Skeletal muscle cell (primary cell): ENCODE data around the gene CDKL4.
"Not testable (repeated sequence)": the region's sequence is repeated elsewhere in the genome, so short reads cannot be mapped to it uniquely, and the experiment has no call there.

ENCODE experiments used
- DNase-seq: peaks from one replicate; pipeline ENCODE4 v3.0.0-alpha.2; 2010; ENCODE audit warnings: low read depth
- H3K4me3 ChIP-seq: 2 replicates; pipeline ENCODE4 v1.5.1; 2011; ENCODE audit warnings: low read depth, mild to moderate bottlenecking, control low read depth, low read length, moderate library complexity

The CDKL4 gene

DNA sequence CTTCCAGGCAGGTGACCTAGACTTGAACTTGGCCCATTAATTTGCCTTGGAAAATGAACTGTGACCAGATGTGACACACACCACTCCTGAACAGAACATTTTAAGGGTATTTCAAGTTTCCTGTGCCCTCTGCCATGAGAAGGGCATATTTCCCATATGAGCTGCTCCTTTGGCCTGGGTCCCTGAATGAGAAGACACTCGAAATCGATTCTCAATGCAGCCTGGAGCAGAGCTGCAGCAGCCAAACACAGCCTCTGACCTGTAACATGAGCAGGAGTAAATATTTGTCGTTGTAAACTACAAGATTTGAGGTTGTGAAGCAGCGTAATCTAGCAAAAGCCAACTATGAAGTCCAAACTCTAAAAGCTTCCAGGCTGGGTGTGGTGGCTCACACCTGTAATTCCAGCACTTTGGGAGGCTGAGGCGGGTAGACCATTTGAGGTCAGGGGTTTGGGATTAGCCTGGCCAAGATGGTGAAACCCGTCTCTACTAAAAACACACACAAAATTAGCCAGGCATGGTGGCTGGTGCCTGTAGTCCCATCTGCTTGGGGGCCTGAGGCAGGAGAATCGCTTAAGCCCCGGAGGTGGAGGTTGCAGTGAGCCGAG lies 92.8 kb downstream of the CDKL4 start:
- no peak for DNase-seq
- H3K4me3 ChIP-seq = no peak overlapping the region

DNA sequence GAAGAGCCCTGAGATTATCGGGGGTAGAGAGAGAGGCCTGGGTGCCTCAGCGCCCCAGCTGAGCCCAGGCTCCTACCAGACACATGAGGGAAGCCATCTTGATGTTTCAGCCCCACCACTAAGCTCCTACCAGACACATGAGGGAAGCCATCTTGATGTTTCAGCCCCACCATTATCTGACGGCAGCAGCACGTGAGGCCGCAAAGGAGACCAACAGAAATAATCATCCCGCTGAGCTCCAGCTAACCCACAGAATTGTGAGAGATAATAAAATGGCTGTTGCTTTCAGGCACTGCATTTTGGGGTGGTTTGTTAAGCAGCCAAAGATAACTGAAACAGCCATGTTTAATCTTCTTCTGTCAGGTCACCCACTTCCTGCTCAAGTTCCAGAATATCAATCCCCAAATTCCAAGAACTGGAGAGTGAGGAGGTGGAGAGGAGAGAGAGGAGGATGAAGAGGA lies 93.6 kb downstream of the CDKL4 start:
- H3K4me3 ChIP-seq = no peak overlapping the region
- DNase-seq = no peak

DNA sequence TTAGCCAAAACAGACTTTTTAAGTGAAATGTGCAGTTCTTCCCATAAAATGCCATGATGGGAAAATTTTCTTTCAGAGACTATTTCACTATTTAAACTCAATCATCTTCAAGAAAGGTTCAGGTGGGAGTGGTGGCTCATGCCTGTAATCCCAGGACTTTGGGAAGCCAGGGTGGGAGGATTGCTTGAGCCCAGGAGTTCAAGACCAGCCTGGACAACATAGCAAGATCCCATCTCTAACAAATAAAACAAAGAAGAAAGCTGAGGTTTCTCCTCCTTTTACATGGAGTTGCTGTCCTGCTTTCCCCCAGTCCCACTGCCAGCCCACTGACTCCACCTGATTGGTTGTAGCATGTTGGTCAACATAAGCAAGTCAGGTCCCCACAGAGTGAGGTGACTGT lies 97.1 kb downstream of the CDKL4 start:
- H3K4me3 ChIP-seq = no peak overlapping the region
- DNase-seq = no peak

- no peak for DNase-seq
- no peak overlapping the region for H3K4me3 ChIP-seq
Measured at GRCh38 chr2:39145906-39146421, 97.8 kb downstream of the CDKL4 start.

GRCh38 chr2:39144416-39144815 lies 99.4 kb downstream of the CDKL4 start:
- no peak overlapping the region for H3K4me3 ChIP-seq
- no peak for DNase-seq

GRCh38 chr2:39142904-39143605 lies 100.7 kb downstream of the CDKL4 start:
- no peak for DNase-seq

DNA sequence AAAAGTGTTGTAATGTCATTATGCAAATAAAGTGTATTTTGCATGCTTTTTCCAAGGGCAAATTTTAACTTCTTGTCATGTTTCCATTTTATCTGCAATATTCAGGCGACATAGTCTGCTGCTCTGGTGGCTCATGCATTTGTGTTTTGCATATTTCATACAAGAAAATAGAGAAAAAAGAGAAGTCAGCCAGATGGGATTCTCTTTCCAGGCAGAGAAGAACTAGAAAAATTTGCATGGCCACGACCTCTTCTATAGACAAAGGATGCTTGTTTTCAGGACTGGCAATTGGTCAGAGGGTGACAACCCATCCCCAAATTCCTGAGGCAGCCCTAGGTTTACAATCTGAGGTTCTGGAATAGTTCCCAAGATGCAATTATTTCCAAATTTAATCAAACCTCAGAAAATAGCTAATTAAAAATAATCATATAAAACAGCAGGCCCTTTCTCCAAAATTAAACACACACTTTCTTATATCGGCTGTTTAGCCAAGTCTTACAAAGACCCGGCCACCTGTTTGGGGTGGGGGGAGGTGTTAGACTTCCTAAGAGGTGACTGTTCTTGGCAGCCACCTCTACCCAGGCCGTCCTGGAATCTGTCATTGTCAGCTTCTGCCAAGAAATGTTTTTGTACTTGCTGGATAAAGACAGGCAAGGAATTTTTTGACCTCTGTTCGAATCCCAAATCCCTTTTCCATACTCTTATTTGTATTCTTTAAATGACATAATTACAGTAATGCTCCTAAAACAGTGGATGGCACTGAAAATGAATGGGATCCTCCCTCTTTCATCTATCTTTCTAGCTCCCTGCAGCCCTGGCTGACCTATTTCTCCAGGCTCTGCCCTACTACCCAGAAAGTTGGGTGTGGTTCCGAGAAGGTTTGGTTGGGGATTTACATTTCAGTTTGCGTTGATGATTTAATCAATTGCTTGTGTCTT lies 102.2 kb downstream of the CDKL4 start:
- no peak for DNase-seq
- H3K4me3 ChIP-seq = no peak overlapping the region

More at GRCh38 chr2:39142904-39143605, 100.7 kb downstream of the CDKL4 start:
- no peak overlapping the region for H3K4me3 ChIP-seq

DNA sequence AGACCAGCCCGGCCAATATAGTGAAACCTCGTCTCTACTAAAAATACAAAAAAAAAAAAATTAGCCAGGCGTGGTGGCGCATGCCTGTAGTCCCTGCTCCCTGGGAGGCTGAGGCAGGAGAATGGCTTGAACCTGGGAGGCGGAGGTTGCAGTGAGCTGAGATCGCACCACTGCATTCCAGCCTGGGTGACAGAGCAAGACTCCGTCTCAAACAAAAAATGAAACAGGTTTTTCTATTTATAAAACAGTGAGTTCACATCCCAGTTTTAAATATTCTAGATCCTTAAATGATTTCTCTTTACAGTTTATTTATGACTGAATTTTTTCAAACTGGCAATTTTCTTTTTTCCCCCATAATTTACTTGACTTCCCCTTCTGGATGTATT lies 102.8 kb downstream of the CDKL4 start:
- H3K4me3 ChIP-seq, DNase-seq: not testable (repeated sequence)

DNA sequence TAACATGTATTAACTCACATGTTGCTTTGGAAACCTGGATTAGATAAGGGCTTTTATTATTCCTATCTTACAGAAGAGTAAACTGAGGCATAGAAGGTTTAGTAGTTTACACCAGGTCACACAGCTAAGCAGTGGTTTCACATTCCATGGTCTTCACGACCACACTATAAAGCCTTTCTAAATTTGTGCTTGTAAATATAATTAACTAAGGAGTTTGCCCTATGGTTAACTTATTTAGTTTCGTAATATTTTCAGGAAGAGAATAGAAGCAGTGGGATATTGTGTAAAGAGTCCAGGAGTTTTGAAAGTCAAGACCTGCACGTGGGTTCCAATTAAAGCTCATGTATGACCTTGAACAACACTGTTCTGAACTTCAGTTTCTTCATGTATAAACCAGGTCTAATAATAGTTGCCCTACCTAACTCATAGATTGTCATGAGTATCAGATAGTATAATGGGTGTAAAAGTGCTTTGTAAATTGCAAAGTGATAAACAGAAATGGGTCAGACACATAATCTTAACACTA lies 103.4 kb downstream of the CDKL4 start:
- no peak for DNase-seq
- H3K4me3 ChIP-seq = no peak overlapping the region

GRCh38 chr2:39139511-39140237 lies 104.1 kb downstream of the CDKL4 start:
- H3K4me3 ChIP-seq = no peak overlapping the region
- DNase-seq = no peak

DNA sequence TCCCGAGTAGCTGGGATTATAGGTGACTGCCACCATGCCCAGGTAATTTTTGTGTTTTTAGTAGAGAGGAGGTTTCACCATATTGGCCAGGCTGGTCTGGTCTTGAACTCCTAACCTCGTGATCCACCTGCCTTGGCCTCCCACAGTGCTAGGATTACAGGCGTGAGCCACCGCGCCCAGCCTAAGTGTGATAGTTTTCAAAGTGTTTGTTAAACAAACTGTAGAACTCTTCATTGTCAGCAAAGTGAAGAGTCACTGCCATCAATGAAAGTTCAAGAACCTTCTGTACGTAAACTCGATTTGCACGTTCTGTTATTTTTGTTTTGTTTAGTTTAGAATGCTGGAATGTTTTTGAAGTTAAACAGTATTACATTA lies 104.9 kb downstream of the CDKL4 start:
- DNase-seq = no peak
- H3K4me3 ChIP-seq = no peak overlapping the region

DNA sequence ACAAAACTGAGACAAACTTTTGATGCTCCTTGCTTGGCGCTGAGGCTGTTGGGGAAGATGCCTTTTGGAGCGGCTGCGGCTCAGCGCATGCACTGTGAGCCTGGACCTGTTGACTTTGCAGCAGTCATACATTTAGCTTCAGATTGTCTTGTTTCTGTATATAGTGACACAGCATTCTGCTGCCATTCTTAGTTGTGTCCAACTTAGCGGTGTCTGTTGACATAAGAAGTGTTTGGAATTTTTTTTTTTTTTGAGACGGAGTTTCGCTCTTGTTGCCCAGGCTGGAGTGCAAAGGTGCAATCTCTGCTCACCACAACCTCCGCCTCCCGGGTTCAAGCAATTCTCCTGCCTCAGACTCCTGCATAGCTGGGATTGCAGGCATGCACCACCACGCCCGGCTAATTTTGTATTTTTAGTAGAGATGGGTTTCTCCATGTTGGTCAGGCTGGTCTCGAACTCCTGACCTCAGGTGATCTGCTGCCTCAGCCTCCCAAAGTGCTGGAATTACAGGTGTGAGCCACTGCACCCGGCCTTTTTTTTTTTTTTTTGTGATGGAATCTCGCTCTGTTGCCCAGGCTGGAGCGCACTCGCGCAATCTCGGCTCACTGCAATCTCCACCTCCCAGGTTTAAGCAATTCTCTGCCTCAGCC lies 105.5 kb downstream of the CDKL4 start:
- not testable (repeated sequence) for H3K4me3 ChIP-seq, DNase-seq

DNA sequence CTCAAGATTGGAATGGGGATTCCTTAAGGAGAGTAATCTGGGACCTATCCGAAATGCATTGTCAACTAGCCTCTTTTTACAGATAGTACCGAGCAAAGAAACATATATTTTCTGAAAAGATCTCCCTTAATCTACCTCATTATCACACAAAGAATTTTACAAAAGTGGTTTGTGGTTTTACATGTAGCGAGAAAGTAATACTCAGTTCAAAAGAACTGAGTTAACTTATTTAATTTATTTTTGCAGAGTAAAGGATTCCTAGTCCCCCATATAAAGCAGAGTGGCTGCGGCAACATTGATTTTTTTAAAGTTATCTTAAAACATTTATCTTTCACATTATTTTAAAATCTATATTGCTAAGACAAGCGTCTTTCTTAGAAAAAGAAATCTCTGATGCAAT lies 107.0 kb downstream of the CDKL4 start:
- DNase-seq = no peak
- H3K4me3 ChIP-seq = no peak overlapping the region

DNA sequence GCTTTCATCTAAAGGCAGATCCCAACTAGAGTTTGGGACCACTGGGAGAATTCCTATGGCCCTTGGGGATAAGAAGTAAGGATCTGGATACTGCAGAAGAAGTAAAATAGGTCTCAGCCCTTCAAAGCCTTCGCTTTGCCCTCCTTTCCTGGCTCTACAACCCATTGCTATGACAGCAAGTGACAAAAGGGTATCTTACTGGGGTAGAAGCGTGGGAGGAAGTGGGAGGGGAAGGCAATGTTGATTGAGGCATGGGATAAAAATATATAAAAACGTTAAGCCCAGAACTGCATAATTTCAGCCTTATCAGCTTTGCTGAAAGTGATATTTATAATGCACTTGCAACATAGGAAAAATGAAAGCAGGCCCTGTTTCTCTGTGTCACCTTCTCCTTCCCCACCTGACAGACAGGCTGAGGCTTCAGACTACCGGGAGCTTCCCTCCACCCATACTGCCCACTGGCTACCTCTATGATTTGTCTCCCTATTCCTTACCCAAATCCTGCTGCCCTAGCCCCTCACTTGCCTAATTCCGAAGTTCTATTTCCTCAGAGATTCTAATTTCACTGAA lies 108.0 kb downstream of the CDKL4 start:
- H3K4me3 ChIP-seq = no peak overlapping the region
- DNase-seq = no peak

DNA sequence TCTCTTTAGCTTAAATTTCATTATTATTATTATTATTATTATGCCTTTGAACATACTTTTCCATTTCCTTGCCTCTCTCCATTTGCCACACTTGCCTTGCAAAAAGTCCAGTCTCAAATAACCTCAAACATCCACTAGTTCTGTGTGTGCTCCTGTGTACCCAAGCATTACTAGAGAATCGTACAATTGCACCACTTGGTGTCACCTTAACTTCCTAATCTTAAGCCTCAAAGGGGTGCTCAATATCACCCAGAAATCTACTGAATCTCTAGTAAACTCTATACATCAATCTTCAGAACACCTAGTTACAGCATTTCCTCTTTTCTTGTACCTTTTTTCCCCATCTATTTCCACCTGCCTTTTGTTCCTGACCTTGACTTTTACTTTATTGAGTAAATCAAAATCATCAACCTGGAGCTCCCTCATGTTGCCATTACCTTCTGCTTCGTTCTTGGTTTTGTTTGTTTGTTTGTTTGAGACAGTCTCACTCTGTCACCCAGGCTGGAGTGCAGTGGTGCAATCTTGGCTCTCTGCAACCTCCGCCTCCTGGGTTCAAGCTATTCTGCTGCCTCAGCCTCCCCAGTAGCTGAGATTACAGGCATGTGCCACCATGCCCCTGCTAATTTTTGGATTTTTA lies 110.4 kb downstream of the CDKL4 start:
- DNase-seq = no peak
- H3K4me3 ChIP-seq = no peak overlapping the region

GRCh38 chr2:39128919-39129391 lies 114.8 kb downstream of the CDKL4 start:
- DNase-seq = no peak
- no peak overlapping the region for H3K4me3 ChIP-seq

GRCh38 chr2:39127973-39128372 lies 115.8 kb downstream of the CDKL4 start:
- DNase-seq = no peak
- H3K4me3 ChIP-seq = no peak overlapping the region
